Medulla oblongata (tissue), 1 donor: ENCODE data around the gene RASA4.
"Not testable (repeated sequence)": the region's sequence is repeated elsewhere in the genome, so short reads cannot be mapped to it uniquely, and the experiment has no call there.

Experiments
- DNase-seq: peaks from one replicate; pipeline ENCODE4 v3.0.0-alpha.2; 2015; ENCODE audit errors: extremely low spot score

RASA4 gene

GRCh38 chr7:102543596-102543995 lies 73.0 kb downstream of the RASA4 start, which contains the start of gene UPK3BL2:
UPK3BL2 (minus strand) TSS chr7:102543696; CDS start chr7:102543636, 60 bp downstream.
- DNase-seq: not testable (repeated sequence)

DNA sequence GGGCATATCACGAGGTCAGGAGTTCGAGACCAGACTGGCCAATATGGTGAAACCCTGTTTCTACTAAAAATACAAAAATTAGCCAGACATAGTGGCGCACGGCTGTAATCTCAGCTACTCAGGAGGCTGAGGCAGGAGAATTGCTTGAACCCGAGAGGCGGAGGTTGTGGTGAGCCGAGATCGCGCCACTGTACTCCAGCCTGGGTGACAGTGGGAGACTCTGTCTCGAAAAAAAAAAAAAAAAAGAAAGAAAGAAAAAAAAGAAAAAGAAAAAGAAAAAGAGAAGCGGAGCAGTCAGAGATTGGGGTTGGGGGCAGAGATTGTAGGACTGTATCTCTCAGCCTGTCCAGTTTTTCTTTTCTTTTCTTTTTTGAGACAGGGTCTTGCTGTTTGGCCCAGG lies 73.8 kb downstream of the RASA4 start:
- DNase-seq: not testable (repeated sequence)

DNA sequence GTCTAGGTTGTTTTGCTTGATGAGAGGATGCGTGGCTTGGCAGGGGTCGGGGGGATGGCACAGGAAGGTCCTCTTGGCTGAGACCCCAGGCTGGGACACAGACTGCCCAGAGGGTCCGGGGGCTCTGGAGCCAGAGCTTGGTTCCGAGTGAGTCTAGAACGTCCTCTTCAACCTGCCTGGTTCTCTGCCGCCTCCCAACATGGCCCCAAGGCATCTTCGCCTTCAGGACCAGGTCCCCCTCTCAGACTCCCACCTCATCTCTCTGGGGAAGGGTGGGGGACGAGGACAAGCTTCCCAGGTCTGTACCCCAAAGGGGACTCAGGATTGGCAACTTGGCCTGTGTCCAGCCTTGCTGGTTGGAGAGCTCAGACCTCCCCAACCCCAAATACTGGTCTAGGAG lies 74.5 kb downstream of the RASA4 start:
- DNase-seq: not testable (repeated sequence)

- DNase-seq: not testable (repeated sequence)
Measured at GRCh38 chr7:102540604-102541003, 76.0 kb downstream of the RASA4 start.

- peak; percentile 0 for DNase-seq
Measured at GRCh38 chr7:102535062-102535615, 81.4 kb downstream of the RASA4 start.

GRCh38 chr7:102532127-102532526 lies 84.4 kb downstream of the RASA4 start:
- DNase-seq: not testable (repeated sequence)

DNA sequence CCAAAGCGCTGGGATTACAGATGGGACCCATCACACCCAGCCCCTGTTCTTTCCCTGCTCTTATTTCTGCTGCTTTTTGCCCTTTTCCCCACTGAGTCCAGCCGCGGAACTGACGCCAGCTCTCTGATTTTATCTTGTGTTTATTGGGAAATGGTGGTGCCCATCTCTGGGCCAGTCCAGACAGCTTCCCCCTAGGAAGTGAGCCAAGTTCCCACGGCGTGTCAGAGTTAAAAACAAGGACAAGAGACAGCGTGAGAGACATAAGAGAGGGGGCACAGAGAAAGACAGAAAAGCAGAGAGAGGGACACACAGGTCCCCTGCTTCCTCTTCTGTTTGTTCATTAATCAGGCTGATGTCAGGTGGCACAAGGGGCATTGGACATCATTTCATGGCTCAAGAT lies 85.0 kb downstream of the RASA4 start:
- DNase-seq: not testable (repeated sequence)

DNA sequence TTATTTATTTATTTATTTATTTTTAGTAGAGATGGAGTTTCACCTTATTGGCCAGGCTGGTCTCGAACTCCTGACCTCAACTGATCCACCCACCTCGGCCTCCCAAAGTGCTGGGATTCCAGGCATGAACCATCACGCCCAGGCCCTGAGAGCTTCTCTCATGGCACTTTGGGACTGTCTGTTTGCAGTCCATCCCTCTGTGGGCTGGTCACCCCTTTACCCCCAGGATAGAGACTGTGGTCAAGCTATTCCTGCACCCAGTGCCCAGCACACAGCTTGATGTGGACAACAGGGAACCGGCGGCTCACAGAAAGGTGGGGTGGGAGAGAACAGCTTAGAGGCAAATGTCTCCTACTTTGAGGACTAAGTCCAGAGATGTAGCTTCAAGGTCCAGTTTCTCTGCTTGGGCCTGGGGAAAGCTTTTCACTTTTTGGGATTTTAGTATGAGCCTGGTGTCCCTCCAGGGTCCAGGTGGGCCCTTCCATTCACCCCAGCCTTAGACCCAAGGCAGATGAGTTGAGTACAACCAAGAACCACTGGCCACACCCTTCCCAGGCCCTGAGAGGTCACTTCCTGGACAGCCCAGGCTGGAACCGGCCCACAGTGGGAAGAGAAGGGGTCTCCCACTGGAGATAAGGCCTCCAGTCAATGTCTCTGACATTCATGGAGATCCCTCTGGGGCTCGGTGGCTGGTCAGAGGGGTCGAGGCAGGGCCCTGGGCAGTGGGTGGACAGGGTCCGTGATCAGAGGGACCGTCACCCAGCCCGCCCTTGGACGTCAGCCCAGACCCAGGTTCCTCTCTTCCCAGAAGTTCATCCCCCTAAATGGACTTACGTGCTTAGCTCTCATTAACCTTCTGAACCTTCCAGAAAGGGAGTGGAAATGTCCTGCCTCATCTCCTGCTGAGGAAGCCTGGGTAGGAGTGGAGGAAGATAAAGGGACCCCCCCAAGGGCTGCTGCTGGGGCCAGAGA lies 88.4 kb downstream of the RASA4 start:
- DNase-seq: not testable (repeated sequence)

GRCh38 chr7:102527182-102527581 lies 89.4 kb downstream of the RASA4 start:
- DNase-seq: not testable (repeated sequence)

DNA sequence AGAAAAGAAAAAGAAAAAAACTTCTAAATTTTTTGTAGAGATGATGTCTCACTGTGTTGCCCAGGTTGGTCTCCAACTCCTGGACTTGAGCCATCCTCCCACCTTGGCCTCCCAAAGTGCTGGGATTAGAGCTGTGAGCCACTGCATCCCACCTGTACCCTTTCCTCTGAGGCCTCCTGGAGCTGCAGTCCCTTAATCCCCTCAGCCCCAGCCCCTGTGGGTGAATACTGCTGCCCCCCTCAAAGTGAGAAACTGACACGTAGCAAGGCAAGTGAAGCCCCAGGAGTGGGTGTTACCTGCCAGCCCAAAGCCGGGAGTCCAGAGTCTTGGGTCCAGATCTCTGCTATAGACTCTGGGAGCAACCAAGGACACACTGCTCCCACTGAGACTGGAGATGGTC lies 91.8 kb downstream of the RASA4 start:
- not testable (repeated sequence) for DNase-seq
